Esophagus squamous epithelium (tissue), 5 donors: ENCODE results near the gene CINP. TPM values are rescaled to one million over a fixed set of nuclear protein-coding genes. Genes with fewer than 3 reads are reported as not detected.
"Not testable (repeated sequence)": the region's sequence is repeated elsewhere in the genome, so short reads cannot be mapped to it uniquely, and the experiment has no call there.

ENCODE experiments used
- DNase-seq: peaks from one replicate; lab custom pipeline; 2025; lab: John Stamatoyannopoulos, UW
- H3K27ac ChIP-seq, 4 donors: fragments of 200-600 bp; sonication (generic); one replicate each; pipeline ENCODE4 v1.5.1; 2016 to 2019; ENCODE audit warnings: mild to moderate bottlenecking in 1 of 4
- H3K27me3 ChIP-seq, 4 donors: fragments of 200-600 bp; sonication (generic); 1 replicate in 3 of 4; 2 replicates in 1 of 4; pipeline versions ENCODE4 v1.5.1 to v1.6.0; 2017 to 2021; ENCODE audit warnings: antibody characterized with exemption in 1 of 4
- H3K36me3 ChIP-seq, 3 donors: fragments of 200-600 bp; sonication (generic); one replicate each; pipeline ENCODE4 v1.5.1; 2016 to 2019
- H3K4me1 ChIP-seq, 3 donors: fragments of 200-600 bp; sonication (generic); one replicate each; pipeline ENCODE4 v1.5.1; 2017 to 2019
- H3K4me3 ChIP-seq, 4 donors: fragments of 200-600 bp; sonication (generic); 1 replicate in 3 of 4; 2 replicates in 1 of 4; pipeline ENCODE4 v1.5.1; 2016 to 2019; ENCODE audit warnings: mild to moderate bottlenecking in 2 of 4, moderate library complexity in 1 of 4
- H3K9me3 ChIP-seq, 3 donors: fragments of 200-600 bp; sonication (generic); one replicate each; pipeline ENCODE4 v1.5.1; 2016 to 2019
- POLR2A ChIP-seq, 4 donors: fragments of 450-650 bp; IDR thresholded peaks; one replicate each; pipeline ENCODE4 v1.6.1; 2017; ENCODE audit warnings: antibody characterized with exemption in 4 of 4, mild to moderate bottlenecking in 4 of 4, moderate library complexity in 3 of 4
- WGBS, 2 donors: methylation state at CpG; one replicate each; pipeline ENCODE4 v1.1.5; 2018; 5-methylcytosine and 5-hydroxymethylcytosine counted together
- intact Hi-C: fragments of 100-400 bp; cut with DNase I; formaldehyde crosslinking; loops from one replicate; pipeline ENCODE4 v1.15.0; 2022
- total RNA-seq, 4 donors: library from RNA; depleted of rRNA; stranded (reverse); fragments of >200 nt; gene quantifications; one replicate each; pipeline ENCODE4 v1.1.0, GENCODE V29; 2016
- TF ChIP-seq, protein P1 (sequence below), 6 experiments: fragments of 450-650 bp in 4 of 6; fragments of 200-600 bp in 2 of 6; sonication (generic) in 2 of 6; IDR thresholded peaks; one replicate each; pipeline ENCODE4 v1.5.1; 2016 to 2019; ENCODE audit warnings: antibody characterized with exemption in 6 of 6, mild to moderate bottlenecking in 4 of 6, moderate library complexity in 4 of 6
- donor health status: DM: yes; HTN: yes; CAD: no.

Gene CINP
- total RNA-seq, 4 donors from 2014 or later: 23.2 to 42.4 (median 38.0) TPM

DNA sequence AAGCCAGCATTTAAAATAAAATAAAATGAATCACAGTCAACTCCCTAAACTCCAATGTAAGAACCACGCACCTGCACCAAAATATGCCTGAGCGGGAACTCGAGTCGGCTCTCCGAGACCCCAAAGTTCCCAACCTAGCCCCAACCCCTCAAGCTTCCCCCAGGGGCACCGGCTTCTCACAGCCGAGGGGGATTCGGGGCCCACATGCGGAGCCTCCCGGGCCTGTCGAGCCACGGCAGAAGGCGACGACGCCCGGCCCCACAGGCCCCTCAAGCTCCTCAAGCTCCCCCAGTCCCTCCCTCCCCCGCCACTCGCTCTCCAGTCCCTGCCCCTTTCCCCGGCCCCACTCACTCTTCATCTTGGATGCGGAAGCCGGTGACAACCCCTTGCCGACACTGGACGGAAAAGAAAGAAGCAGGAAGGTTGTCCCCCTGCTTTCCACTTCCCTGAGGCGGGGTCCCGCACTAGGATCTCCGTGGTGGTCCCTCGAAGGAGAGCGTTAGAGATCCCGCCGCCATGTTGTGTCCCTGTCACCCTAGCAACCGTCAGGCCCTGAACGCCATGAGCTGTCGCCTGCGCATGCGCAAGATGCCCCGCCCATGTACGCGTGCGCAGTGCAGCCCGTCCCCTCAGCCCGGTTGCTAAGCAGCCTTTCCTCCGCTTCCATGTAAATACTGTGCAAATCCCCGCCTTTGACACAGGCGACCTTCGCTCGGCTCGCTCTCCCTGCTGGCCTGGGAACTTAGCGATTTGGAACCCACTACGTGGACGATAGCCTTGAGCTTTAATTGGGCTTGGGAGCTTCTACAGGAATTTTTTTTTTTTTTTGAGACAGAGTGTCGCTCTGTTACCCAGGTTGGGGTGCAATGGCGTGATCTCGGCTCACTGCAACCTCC lies 57.8 kb downstream of the CINP start, which contains the start of gene MOK:
MOK (minus strand) TSS at position 554 of the 896 bp plus-strand sequence; CDS start at position 358, 196 bp downstream.
- no peaks in the 10 kb centered on the region for H3K27me3 ChIP-seq
- WGBS, 2 donors: 1% methylated on average over 27 to 33 of the region's 53 CpGs
- peaks cover 4 to 17% (median 6%) of the 10 kb centered on the region in 3 donors for H3K4me1 ChIP-seq
- peak within 1 kb of the TSS; percentile 40 to 81 (median 70) for H3K27ac ChIP-seq
- peak; percentile 34 for DNase-seq
- intact Hi-C loops: no loop called here
- no peaks in the 10 kb centered on the region for H3K9me3 ChIP-seq
- no peak for TF ChIP-seq POLR2A (IDR thresholded peaks at IDR 0.05)
- TF ChIP-seq, protein P1, sequence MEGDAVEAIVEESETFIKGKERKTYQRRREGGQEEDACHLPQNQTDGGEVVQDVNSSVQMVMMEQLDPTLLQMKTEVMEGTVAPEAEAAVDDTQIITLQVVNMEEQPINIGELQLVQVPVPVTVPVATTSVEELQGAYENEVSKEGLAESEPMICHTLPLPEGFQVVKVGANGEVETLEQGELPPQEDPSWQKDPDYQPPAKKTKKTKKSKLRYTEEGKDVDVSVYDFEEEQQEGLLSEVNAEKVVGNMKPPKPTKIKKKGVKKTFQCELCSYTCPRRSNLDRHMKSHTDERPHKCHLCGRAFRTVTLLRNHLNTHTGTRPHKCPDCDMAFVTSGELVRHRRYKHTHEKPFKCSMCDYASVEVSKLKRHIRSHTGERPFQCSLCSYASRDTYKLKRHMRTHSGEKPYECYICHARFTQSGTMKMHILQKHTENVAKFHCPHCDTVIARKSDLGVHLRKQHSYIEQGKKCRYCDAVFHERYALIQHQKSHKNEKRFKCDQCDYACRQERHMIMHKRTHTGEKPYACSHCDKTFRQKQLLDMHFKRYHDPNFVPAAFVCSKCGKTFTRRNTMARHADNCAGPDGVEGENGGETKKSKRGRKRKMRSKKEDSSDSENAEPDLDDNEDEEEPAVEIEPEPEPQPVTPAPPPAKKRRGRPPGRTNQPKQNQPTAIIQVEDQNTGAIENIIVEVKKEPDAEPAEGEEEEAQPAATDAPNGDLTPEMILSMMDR (IDR thresholded peaks at IDR 0.05): no peak
- H3K4me3 ChIP-seq: peak within 1 kb of the TSS; percentile 47 to 96 (median 88)
- H3K36me3 ChIP-seq: no peaks in the 10 kb centered on the region

DNA sequence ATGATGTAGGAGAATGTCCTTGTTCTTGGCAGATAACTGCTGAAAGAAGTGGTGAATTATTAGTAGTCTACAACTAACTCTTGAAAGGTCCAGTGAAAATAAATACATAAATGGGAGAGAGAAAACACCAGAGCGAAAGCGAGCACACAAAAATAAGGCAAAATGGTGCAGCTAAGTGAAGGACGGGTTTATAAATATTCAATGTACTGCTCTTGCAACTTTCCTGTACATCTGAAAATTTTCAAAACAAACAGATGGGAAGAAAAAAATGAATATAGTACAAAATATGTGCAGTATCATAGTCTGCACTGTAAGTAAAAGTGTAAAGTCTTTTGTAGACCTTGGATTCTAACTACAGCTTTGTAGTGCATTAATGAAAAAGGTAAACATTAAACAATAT lies 59.0 kb downstream of the CINP start:
- TF ChIP-seq, protein P1 (IDR thresholded peaks at IDR 0.05): no peak
- TF ChIP-seq POLR2A (IDR thresholded peaks at IDR 0.05): no peak
- WGBS, 2 donors: 92 to 93% methylated on average over 3 of the region's 3 CpGs
- H3K4me3 ChIP-seq: no peak overlapping the region
- no peak for DNase-seq
- intact Hi-C loops: no loop called here
- H3K4me1 ChIP-seq: peaks cover 4 to 17% (median 6%) of the 10 kb centered on the region in 3 donors
- H3K27me3 ChIP-seq: no peaks in the 10 kb centered on the region
- no peaks in the 10 kb centered on the region for H3K9me3 ChIP-seq
- H3K27ac ChIP-seq: no peak overlapping the region
- peaks cover 0 to 2% (median 0%) of the 10 kb centered on the region in 3 donors for H3K36me3 ChIP-seq

DNA sequence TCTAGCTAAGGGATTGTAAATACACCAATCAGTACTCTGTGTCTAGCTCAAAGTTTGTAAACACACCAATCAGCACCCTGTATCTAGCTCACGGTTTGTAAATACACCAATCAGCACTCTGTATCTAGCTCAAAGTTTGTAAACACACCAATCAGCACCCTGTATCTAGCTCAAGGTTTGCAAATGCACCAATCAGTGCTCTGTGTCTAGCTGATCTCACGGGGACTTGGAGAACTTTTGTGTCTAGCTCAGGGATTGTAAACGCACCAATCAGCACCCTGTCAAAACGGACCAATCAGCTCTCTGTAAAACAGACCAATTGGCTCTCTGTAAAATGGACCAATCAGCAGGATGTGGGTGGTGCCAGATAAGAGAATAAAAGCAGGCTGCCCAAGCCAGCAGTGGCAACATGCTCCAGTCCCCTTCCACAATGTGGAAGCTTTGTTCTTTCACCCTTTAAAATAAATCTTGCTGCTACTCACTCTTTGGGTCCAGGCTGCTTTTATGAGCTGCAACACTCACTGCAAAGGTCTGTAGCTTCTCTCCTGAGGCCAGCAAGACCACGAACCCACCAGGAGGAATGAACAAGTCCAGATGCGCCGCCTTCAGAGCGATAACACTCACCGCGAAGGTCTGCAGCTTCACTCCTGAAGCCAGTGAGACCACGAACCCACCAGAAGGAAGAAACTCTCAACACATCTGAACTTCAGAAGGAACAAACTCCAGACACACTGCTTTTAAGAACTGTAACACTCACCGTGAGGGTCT lies 64.2 kb downstream of the CINP start:
- intact Hi-C loops, H3K9me3 ChIP-seq, H3K4me1 ChIP-seq, H3K27me3 ChIP-seq, H3K27ac ChIP-seq, H3K4me3 ChIP-seq, H3K36me3 ChIP-seq, DNase-seq: not testable (repeated sequence)
- 82 to 93% methylated on average over 5 of the region's 12 CpGs for WGBS, 2 donors

Other genes starting within 250 kb of the CINP start
- 10 to 100 TPM; 16.0 to 21.9 (median 19.1) TPM for gene WDR20, start 223.0 kb downstream of the CINP start, total RNA-seq
- gene MOK, start 57.7 kb downstream of the CINP start, total RNA-seq: 1 to 10 TPM; 6.2 to 8.3 (median 6.4) TPM
- 1 to 10 TPM; 4.7 to 7.2 (median 6.1) TPM for gene ZNF839, start 43.1 kb downstream of the CINP start, total RNA-seq
- 10 to 100 TPM in 3 of 4 donors, 1 to 10 TPM in 1; 5.4 to 18.1 (median 12.9) TPM for gene TECPR2, start 51 bp upstream of the CINP start, total RNA-seq
- 10 to 100 TPM; 20.0 to 39.0 (median 30.2) TPM for gene ANKRD9, start 146.9 kb upstream of the CINP start, total RNA-seq
- 10 to 100 TPM; 25.6 to 56.9 (median 35.2) TPM for gene RCOR1, start 229.8 kb upstream of the CINP start, total RNA-seq